Central memory CD8-positive, alpha-beta T cell (primary cell): ENCODE results near the gene MYH6.
A peak's percentile ranks its signal among the peaks of the same experiment; 100 is the strongest.
"Not testable (repeated sequence)": the region's sequence is repeated elsewhere in the genome, so short reads cannot be mapped to it uniquely, and the experiment has no call there.

Experiments used
- ATAC-seq: fragments of 150-1000 bp; cut with Tn5 transposase; replicated peaks from 2 replicates; pipeline ENCODE4 v1.10.0; 2022; ENCODE audit warnings: mild to moderate bottlenecking, moderate FRiP score, moderate number of reproducible peaks; ENCODE audit not compliant: poor library complexity, severe bottlenecking; ENCODE audit errors: extremely low read depth
- DNase-seq, 2 donors: peaks; one replicate each; pipeline ENCODE4 v3.0.0; 2021; ENCODE audit warnings: low spot score in 2 of 2
- H3K27ac Mint-ChIP-seq: one replicate; pipeline ENCODE4 v1.8.0; 2022; ENCODE audit warnings: low read depth, mild to moderate bottlenecking, moderate library complexity, mixed read lengths
- H3K27me3 Mint-ChIP-seq: one replicate; pipeline ENCODE4 v1.8.0; 2022; ENCODE audit warnings: mixed read lengths
- H3K36me3 Mint-ChIP-seq: one replicate; pipeline ENCODE4 v1.8.0; 2022; ENCODE audit warnings: mild to moderate bottlenecking, moderate library complexity, mixed read lengths; ENCODE audit not compliant: insufficient read depth
- H3K4me1 Mint-ChIP-seq: one replicate; pipeline ENCODE4 v1.8.0; 2022; ENCODE audit warnings: mixed read lengths
- H3K4me3 Mint-ChIP-seq: one replicate; pipeline ENCODE4 v1.8.0; 2022; ENCODE audit warnings: mild to moderate bottlenecking, moderate library complexity, mixed read lengths
- H3K9me3 Mint-ChIP-seq: one replicate; pipeline ENCODE4 v1.8.0; 2022; ENCODE audit warnings: mixed read lengths

MYH6 gene

DNA sequence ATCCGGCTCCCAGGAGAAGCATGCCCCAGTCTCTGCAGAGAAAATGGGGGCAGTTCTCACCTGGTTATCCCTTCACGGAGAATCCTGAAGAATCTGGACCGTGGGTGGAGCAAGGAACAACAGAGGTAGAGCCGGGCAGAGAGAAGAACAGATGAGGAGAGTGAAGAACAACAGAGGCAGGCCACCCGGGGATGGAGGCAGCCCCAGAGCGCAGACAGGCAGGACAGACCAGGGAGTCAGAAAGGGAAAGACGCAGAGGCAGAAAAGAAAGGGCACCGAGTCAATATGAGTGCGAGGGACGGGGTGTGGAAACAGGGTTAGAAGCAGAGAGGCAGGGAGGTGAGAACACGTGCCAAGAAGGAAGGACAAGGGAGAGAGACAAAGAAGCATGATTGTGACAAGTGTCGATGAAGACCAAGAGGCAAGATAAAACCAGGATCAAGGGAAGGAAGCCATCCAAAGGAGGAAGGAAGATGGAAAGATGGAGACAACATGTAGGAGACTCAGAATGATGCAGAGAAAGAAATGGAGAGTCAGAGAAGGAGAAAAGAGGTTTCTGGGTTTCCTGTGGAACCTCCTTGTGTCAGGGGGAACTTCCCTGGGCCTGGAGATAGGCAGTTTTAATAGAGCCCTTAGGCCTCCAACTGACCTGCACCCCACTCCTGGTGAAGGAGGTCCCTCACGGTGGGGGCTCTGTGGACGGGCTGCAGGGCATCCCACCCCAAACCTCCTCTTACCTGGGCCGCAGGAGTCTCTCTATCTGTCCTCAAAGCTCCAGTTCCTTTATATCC lies at the start of gene MYH6:
MYH6 (minus strand) TSS at position 758 of the 791 bp plus-strand sequence. CDS start 1,050 bp downstream, outside the sequence.
- H3K36me3 Mint-ChIP-seq = peaks cover 2% of the 10 kb centered on the region
- no peak within 1 kb of the TSS for H3K27ac Mint-ChIP-seq
- no peaks in the 10 kb centered on the region for H3K4me1 Mint-ChIP-seq
- H3K4me3 Mint-ChIP-seq = no peak within 1 kb of the TSS
- no peaks in the 10 kb centered on the region for H3K9me3 Mint-ChIP-seq
- peaks cover 87% of the 10 kb centered on the region for H3K27me3 Mint-ChIP-seq
- DNase-seq (no peak), ATAC-seq (no peak)

DNA sequence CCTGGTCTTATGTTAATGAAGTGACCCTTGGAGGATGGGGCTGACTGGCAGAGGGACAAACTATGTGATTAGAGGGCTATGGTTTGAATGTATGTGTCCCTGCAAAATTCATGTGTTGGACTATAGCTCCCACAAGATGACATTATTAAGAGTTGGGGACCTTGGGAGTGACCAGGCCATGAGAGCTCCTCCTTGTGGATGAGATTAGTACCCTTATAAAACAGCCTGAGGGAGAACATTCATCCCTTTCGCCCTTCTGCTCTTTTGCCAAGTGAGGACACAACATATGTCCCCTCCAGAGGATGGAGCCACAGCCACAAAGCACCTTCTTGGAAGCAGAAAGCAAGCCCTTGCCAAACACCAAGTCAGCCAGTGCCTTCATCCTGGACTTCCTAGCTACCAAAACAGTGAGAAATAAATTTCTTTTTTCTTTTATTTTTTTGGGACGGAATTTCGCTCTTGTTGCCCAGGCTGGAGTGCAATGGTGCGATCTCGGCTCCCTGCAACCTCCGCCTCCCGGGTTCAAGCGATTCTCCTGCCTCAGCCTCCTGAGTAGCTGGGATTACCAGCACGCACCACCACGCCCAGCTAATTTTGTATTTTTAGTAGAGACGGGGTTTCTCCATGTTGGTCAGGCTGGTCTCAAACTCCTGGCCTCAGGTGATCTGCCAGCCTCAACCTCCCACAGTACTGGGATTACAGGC lies 49.0 kb upstream of the MYH6 start:
- not testable (repeated sequence) for H3K36me3 Mint-ChIP-seq, H3K4me3 Mint-ChIP-seq, H3K9me3 Mint-ChIP-seq, H3K4me1 Mint-ChIP-seq, DNase-seq, H3K27ac Mint-ChIP-seq, ATAC-seq
- H3K27me3 Mint-ChIP-seq = peaks cover 55% of the 10 kb centered on the region

- H3K4me1 Mint-ChIP-seq = no peaks in the 10 kb centered on the region
These were observed 46.4 kb upstream of the MYH6 start for GRCh38 chr14:23454445-23454856.

GRCh38 chr14:23452237-23452636 lies 44.2 kb upstream of the MYH6 start:
- no peak overlapping the region for H3K27ac Mint-ChIP-seq
- H3K4me1 Mint-ChIP-seq = no peaks in the 10 kb centered on the region
- H3K36me3 Mint-ChIP-seq = no peaks in the 10 kb centered on the region
- ATAC-seq (no peak), DNase-seq (no peak)
- no peaks in the 10 kb centered on the region for H3K9me3 Mint-ChIP-seq
- H3K27me3 Mint-ChIP-seq = peaks cover 55% of the 10 kb centered on the region
- H3K4me3 Mint-ChIP-seq = no peak overlapping the region

More at GRCh38 chr14:23454445-23454856, 46.4 kb upstream of the MYH6 start:
- Mint-ChIP-seq H3K36me3 (no peaks in the 10 kb centered on the region), H3K4me3 (no peak overlapping the region), H3K27ac (no peak overlapping the region), H3K27me3 (peaks cover 62% of the 10 kb centered on the region), H3K9me3 (no peaks in the 10 kb centered on the region)
- ATAC-seq (no peak), DNase-seq (no peak)

- H3K36me3 Mint-ChIP-seq = no peaks in the 10 kb centered on the region
- no peaks in the 10 kb centered on the region for H3K4me1 Mint-ChIP-seq
- H3K27me3 Mint-ChIP-seq = peaks cover 49% of the 10 kb centered on the region
- no peak overlapping the region for H3K4me3 Mint-ChIP-seq
- H3K27ac Mint-ChIP-seq = no peak overlapping the region
- H3K9me3 Mint-ChIP-seq = no peaks in the 10 kb centered on the region
- ATAC-seq (no peak), DNase-seq (no peak)
These were observed 42.3 kb upstream of the MYH6 start for GRCh38 chr14:23450379-23450778.

DNA sequence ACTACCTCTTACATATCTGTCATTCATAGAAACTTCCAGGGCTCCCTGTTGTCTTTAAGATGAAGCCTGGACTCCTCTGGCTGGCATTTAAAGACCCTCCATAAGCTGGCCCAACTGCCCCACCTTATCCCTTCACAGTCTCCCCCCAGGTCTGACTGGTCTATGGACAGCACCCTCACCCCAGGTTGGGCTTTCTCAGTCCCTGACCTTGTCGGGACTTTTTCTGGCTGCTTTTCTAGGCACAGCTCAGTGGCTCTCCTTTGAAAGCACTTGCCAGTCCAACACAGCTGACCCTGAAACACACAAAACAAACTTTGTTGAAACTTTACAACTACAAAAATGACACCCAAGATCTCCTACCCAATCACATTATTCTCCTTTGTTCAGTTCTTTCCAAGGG lies 41.2 kb upstream of the MYH6 start:
- Mint-ChIP-seq H3K4me1 (no peaks in the 10 kb centered on the region), H3K27ac (no peak overlapping the region)

DNA sequence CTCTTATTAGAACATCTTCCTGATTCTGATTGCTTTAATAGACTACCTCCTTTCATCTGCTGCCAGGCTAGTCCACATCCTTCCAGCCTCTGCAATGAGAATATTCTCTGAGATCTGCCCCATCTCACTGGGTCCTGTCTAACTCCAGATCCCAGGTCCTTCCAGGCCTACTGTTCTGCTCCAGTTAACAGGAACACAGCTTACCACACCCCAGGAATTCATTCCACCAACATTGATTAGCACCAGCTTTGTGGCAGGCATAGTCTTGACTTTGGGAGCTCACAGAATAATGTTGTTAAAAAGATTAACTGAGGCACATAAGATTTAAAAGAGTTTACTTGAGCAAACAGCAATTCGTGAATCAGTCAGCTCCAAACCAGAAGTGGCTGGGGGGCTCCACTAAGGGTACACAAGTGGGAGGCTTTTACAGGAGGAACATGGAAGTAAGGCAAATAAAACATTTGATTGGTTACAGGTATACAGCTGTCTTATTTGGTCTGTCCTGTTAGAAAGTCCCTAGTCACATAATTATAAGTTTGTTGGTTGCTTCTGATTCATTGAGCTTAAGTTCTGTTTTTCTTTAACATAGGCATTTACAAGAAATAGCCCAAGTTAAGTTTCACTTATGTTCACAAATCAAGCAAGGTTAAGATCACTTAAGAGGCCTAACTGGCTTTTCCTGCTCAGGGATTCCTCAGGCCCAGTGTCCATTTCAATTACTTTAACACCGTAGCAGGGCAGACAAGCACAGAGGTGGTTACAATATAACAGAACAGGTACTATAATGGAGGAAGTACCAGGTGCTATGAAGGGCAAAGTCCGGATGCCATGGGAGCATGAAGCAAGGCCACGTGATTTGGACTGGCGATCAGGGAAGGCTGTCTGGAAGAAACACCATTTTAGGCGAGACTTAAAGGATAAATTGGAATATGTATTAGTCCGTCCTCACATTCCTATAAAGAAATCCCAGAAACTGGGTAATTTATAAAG lies 39.6 kb upstream of the MYH6 start:
- no peaks in the 10 kb centered on the region for H3K36me3 Mint-ChIP-seq
- no peaks in the 10 kb centered on the region for H3K9me3 Mint-ChIP-seq
- no peak overlapping the region for H3K27ac Mint-ChIP-seq
- peaks cover 33% of the 10 kb centered on the region for H3K27me3 Mint-ChIP-seq
- DNase-seq (no peak), ATAC-seq (no peak)
- H3K4me3 Mint-ChIP-seq = no peak overlapping the region
- H3K4me1 Mint-ChIP-seq = no peaks in the 10 kb centered on the region

More for the DNA sequence above, 41.2 kb upstream of the MYH6 start:
- no peaks in the 10 kb centered on the region for H3K9me3 Mint-ChIP-seq
- ATAC-seq = no peak
- H3K27me3 Mint-ChIP-seq = peaks cover 38% of the 10 kb centered on the region
- H3K36me3 Mint-ChIP-seq = no peaks in the 10 kb centered on the region
- no peak for DNase-seq
- H3K4me3 Mint-ChIP-seq = no peak overlapping the region

GRCh38 chr14:23446291-23446851 lies 38.3 kb upstream of the MYH6 start:
- Mint-ChIP-seq H3K4me3 (no peak overlapping the region), H3K4me1 (no peaks in the 10 kb centered on the region), H3K27me3 (peaks cover 40% of the 10 kb centered on the region), H3K9me3 (no peaks in the 10 kb centered on the region), H3K27ac (no peak overlapping the region), H3K36me3 (peaks cover 3% of the 10 kb centered on the region)
- DNase-seq = no peak
- ATAC-seq = no peak

DNA sequence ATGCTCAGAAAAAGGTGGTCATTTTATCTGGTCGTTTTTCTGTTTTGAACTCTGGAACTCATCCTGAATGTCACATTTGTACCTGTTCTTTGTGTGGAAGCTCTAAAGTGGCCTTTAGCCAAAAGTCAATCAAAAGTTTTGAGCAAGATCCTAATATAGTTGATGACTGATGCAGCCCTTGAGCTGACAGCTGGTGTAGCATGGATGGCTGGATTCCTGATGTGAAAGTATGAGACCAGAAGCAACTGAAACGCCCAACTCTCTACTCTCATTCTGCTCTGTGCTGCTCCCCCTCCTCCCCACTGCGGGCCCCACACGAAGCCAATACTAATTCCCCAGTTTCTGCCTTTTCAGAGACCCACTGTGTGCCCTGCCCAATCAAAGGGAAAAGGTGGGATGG lies 37.7 kb upstream of the MYH6 start:
- Mint-ChIP-seq H3K4me3 (no peak overlapping the region), H3K27me3 (peaks cover 34% of the 10 kb centered on the region), H3K9me3 (no peaks in the 10 kb centered on the region), H3K27ac (no peak overlapping the region), H3K36me3 (peaks cover 3% of the 10 kb centered on the region), H3K4me1 (no peaks in the 10 kb centered on the region)
- no peak for DNase-seq
- no peak for ATAC-seq

GRCh38 chr14:23444314-23444713 lies 36.2 kb upstream of the MYH6 start:
- Mint-ChIP-seq H3K36me3 (peaks cover 3% of the 10 kb centered on the region), H3K4me3 (no peak overlapping the region), H3K27ac (peak overlapping the region; percentile 12), H3K4me1 (no peaks in the 10 kb centered on the region), H3K9me3 (no peaks in the 10 kb centered on the region), H3K27me3 (peaks cover 33% of the 10 kb centered on the region)
- ATAC-seq (no peak), DNase-seq (no peak)

DNA sequence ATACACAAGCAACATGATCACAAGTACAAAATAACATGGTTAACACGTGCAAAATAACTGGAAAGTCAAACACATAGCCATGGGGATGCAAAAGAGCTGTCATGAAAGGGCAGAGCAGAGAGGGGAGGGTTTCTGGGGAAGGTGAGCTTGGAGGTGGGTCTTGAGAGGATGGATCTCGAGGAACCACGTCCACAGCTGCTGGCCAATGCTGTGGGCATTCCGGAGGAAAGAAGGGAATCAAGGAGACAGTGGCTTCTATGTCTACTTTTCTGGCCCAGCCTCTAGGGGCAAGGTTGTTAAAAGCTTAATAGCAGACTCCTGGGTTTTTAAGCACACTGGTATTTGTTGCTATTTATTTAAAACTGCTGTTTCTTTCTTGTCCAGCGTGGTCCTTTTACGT lies 35.8 kb upstream of the MYH6 start:
- no peaks in the 10 kb centered on the region for H3K4me1 Mint-ChIP-seq
- ATAC-seq = no peak
- H3K36me3 Mint-ChIP-seq = peaks cover 3% of the 10 kb centered on the region
- H3K27me3 Mint-ChIP-seq = peaks cover 28% of the 10 kb centered on the region
- H3K4me3 Mint-ChIP-seq = no peak overlapping the region
- H3K27ac Mint-ChIP-seq = no peak overlapping the region
- no peak for DNase-seq
- H3K9me3 Mint-ChIP-seq = no peaks in the 10 kb centered on the region

DNA sequence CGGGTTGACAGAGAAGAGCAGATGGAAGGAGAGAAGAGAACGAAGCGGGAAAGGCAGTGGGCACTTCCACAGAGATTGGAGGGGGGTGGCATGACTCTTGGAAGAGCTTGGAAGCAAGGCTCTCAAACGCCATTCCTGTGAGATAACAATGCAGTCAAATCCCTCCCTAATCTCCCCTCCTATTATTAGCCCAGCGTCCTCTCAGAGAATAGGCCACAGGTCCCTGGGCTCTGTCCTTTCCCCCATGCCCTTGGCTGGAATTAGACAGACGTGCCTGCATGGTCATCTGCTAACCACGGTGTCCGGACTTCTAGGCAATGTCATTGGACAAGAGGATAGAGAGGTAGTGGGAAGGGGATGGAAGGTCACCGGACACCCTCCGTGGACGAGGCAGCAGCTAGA lies 35.3 kb upstream of the MYH6 start:
- no peaks in the 10 kb centered on the region for H3K4me1 Mint-ChIP-seq
- no peak overlapping the region for H3K27ac Mint-ChIP-seq
- peaks cover 3% of the 10 kb centered on the region for H3K36me3 Mint-ChIP-seq
- H3K27me3 Mint-ChIP-seq = peaks cover 24% of the 10 kb centered on the region
- H3K9me3 Mint-ChIP-seq = no peaks in the 10 kb centered on the region
- H3K4me3 Mint-ChIP-seq = no peak overlapping the region
- ATAC-seq = no peak
- DNase-seq = no peak
